Chondrocyte (in vitro differentiated cells): ENCODE measurements around the gene URB1. TPM values are rescaled to one million over a fixed set of nuclear protein-coding genes. Genes with fewer than 3 reads are reported as not detected.
"Not testable (repeated sequence)": the region's sequence is repeated elsewhere in the genome, so short reads cannot be mapped to it uniquely, and the experiment has no call there.

ENCODE experiments used
- DNase-seq: peaks from one replicate; pipeline ENCODE4 v3.0.0; 2021; ENCODE audit warnings: mixed read lengths, low spot score
- H3K27ac Mint-ChIP-seq: one replicate; pipeline ENCODE4 v1.8.0; 2021; ENCODE audit warnings: mild to moderate bottlenecking, moderate library complexity, mixed read lengths; ENCODE audit not compliant: unreplicated experiment
- H3K27me3 Mint-ChIP-seq: 2 replicates; pipeline ENCODE4 v1.8.0; 2021; ENCODE audit warnings: low read depth, mixed read lengths
- H3K36me3 Mint-ChIP-seq: 2 replicates; pipeline ENCODE4 v1.8.0; 2021; ENCODE audit warnings: low read depth, mixed read lengths
- H3K4me1 Mint-ChIP-seq: 2 replicates; pipeline ENCODE4 v1.8.0; 2021; ENCODE audit warnings: low read depth, mild to moderate bottlenecking, mixed read lengths
- H3K4me3 Mint-ChIP-seq: one replicate; pipeline ENCODE4 v1.8.0; 2021; ENCODE audit warnings: mild to moderate bottlenecking, moderate library complexity, mixed read lengths; ENCODE audit not compliant: unreplicated experiment
- H3K9me3 Mint-ChIP-seq: 2 replicates; pipeline ENCODE4 v1.8.0; 2021; ENCODE audit warnings: low read depth, mixed read lengths
- CTCF ChIP-seq: fragments of 200-600 bp; sonication (generic); IDR thresholded peaks from 2 replicates; pipeline ENCODE4 v1.5.0; 2021; ENCODE audit warnings: antibody characterized with exemption, mild to moderate bottlenecking, moderate library complexity
- total RNA-seq: library from RNA; stranded (reverse); gene quantifications from 3 replicates; pipeline ENCODE4 v1.2.1, GENCODE V29; 2021

The URB1 gene
- total RNA-seq, 1 donor from 2014 or later: 15.1 TPM

- TF ChIP-seq CTCF: no peak
- H3K9me3 Mint-ChIP-seq: no peaks in the 10 kb centered on the region
- H3K4me1 Mint-ChIP-seq: no peaks in the 10 kb centered on the region
- no peak overlapping the region for H3K4me3 Mint-ChIP-seq
- DNase-seq: no peak
- no peak overlapping the region for H3K27ac Mint-ChIP-seq
- H3K36me3 Mint-ChIP-seq: peaks cover 21% of the 10 kb centered on the region
- H3K27me3 Mint-ChIP-seq: no peaks in the 10 kb centered on the region
Measured at GRCh38 chr21:32314806-32315205, 78.0 kb downstream of the URB1 start.

- no peak for TF ChIP-seq CTCF
- Mint-ChIP-seq H3K27me3 (no peaks in the 10 kb centered on the region), H3K4me3 (no peak overlapping the region), H3K27ac (no peak overlapping the region), H3K9me3 (no peaks in the 10 kb centered on the region), H3K4me1 (no peaks in the 10 kb centered on the region), H3K36me3 (peaks cover 17% of the 10 kb centered on the region)
- no peak for DNase-seq
Measured at GRCh38 chr21:32312976-32313375, 79.8 kb downstream of the URB1 start.

- H3K4me3 Mint-ChIP-seq: no peak overlapping the region
- H3K27me3 Mint-ChIP-seq: no peaks in the 10 kb centered on the region
- H3K36me3 Mint-ChIP-seq: peaks cover 18% of the 10 kb centered on the region
- H3K27ac Mint-ChIP-seq: no peak overlapping the region
- H3K9me3 Mint-ChIP-seq: no peaks in the 10 kb centered on the region
- no peaks in the 10 kb centered on the region for H3K4me1 Mint-ChIP-seq
- no peak for TF ChIP-seq CTCF
- no peak for DNase-seq
Measured at GRCh38 chr21:32312326-32312725, 80.5 kb downstream of the URB1 start.

- peaks cover 19% of the 10 kb centered on the region for H3K36me3 Mint-ChIP-seq
- DNase-seq: no peak
- TF ChIP-seq CTCF: no peak
- H3K4me3 Mint-ChIP-seq: no peak overlapping the region
- H3K27me3 Mint-ChIP-seq: no peaks in the 10 kb centered on the region
- H3K4me1 Mint-ChIP-seq: no peaks in the 10 kb centered on the region
- H3K9me3 Mint-ChIP-seq: no peaks in the 10 kb centered on the region
- no peak overlapping the region for H3K27ac Mint-ChIP-seq
Measured at GRCh38 chr21:32311621-32312020, 81.2 kb downstream of the URB1 start.

- not testable (repeated sequence) for H3K4me1 Mint-ChIP-seq, DNase-seq, H3K4me3 Mint-ChIP-seq, H3K27ac Mint-ChIP-seq, H3K27me3 Mint-ChIP-seq, H3K9me3 Mint-ChIP-seq
- peaks cover 18% of the 10 kb centered on the region for H3K36me3 Mint-ChIP-seq
Measured at GRCh38 chr21:32310976-32311375, 81.8 kb downstream of the URB1 start.

- TF ChIP-seq CTCF: no peak
- Mint-ChIP-seq H3K36me3 (peaks cover 18% of the 10 kb centered on the region), H3K4me3 (no peak overlapping the region), H3K4me1 (no peaks in the 10 kb centered on the region), H3K9me3 (no peaks in the 10 kb centered on the region), H3K27me3 (no peaks in the 10 kb centered on the region), H3K27ac (no peak overlapping the region)
- DNase-seq: no peak
Measured at GRCh38 chr21:32309906-32310460, 82.8 kb downstream of the URB1 start.
